K562 (cell line): ENCODE data around the gene HTR4. TPM values are rescaled to one million over a fixed set of nuclear protein-coding genes. Genes with fewer than 3 reads are reported as not detected.

Experiments
- CC2D1A ChIP-seq: fragments of 450-650 bp; IDR thresholded peaks from 2 replicates; pipeline ENCODE4 v1.6.1; 2017; ENCODE audit warnings: mild to moderate bottlenecking
- ELF2 ChIP-seq: fragments of 250-450 bp; sonication (Bioruptor Pico); IDR thresholded peaks from 2 replicates; pipeline ENCODE4 v1.5.0; 2021; ENCODE audit warnings: mild to moderate bottlenecking
- GATAD2A ChIP-seq: fragments of 450-650 bp; IDR thresholded peaks from 2 replicates; pipeline ENCODE4 v1.6.1; 2017
- RCOR1 ChIP-seq, 2 experiments: IDR thresholded peaks; 2 replicates each; pipeline ENCODE4 v1.6.1; 2012; ENCODE audit warnings: low read depth in 2 of 2, low read length in 2 of 2, borderline replicate concordance in 1 of 2, improper control_type of control experiment in 1 of 2
- SFPQ ChIP-seq: fragments of 200-400 bp; formaldehyde crosslinking; IDR thresholded peaks from 2 replicates; pipeline ENCODE4 v1.6.1; 2017; ENCODE audit warnings: mild to moderate bottlenecking, low read depth, low read length, moderate library complexity
- TEAD4 ChIP-seq, 2 experiments: sonication (generic) in 1 of 2; formaldehyde crosslinking in 1 of 2; IDR thresholded peaks; 2 replicates each; pipeline versions ENCODE4 v1.6.1 to v1.8.0; 2012 to 2022; ENCODE audit warnings: borderline replicate concordance in 1 of 2, inconsistent platforms in 1 of 2, low read length in 1 of 2, mild to moderate bottlenecking in 1 of 2, missing genetic modification reagents in 1 of 2
- TRIM25 ChIP-seq: fragments of 450-650 bp; IDR thresholded peaks from 2 replicates; pipeline ENCODE4 v1.7.0; 2016; ENCODE audit warnings: borderline replicate concordance
- XRCC5 ChIP-seq: fragments of 200-400 bp; formaldehyde crosslinking; IDR thresholded peaks from 2 replicates; pipeline ENCODE4 v1.6.1; 2017; ENCODE audit warnings: low read depth, mild to moderate bottlenecking, low read length
- ZNF24 ChIP-seq: fragments of 450-650 bp; IDR thresholded peaks from 2 replicates; pipeline ENCODE4 v1.6.1; 2016
- ZNF444 ChIP-seq: fragments of 250-450 bp; sonication (Bioruptor Pico); IDR thresholded peaks from 2 replicates; pipeline ENCODE4 v1.4.0; 2020; ENCODE audit warnings: mild to moderate bottlenecking, moderate library complexity
- polyA plus RNA-seq, 8 experiments: library from polyadenylated mRNA; depleted of rRNA in 4 of 8; stranded (reverse) in 5 of 8; unstranded in 3 of 8; fragments of >200 nt; fragmentation: Nextera tagmentation in 2 of 8; fragmentation: Illumina TruSeq in 1 of 8; extraction: Ambion mirVana in 2 of 8; extraction: Trizol in 1 of 8; gene quantifications; 2 replicates each; pipeline versions ENCODE4 v1.2.1 to v1.2.3, GENCODE V29; 2011 to 2014; ENCODE audit warnings: inconsistent platforms in 1 of 8, missing spikeins in 1 of 8
- total RNA-seq, 7 experiments: library from RNA; depleted of rRNA in 6 of 7; stranded (reverse); fragments of >200 nt in 6 of 7; fragmentation: Illumina TruSeq in 2 of 7; extraction: Trizol in 2 of 7; gene quantifications; 2 replicates each; pipeline versions ENCODE4 v1.2.1 to v1.2.3, GENCODE V29; 2011 to 2021; ENCODE audit warnings: low replicate concordance in 1 of 7
- TF ChIP-seq, protein P1 (sequence below): fragments of 200-800 bp; sonication (Bioruptor generic); IDR thresholded peaks from 2 replicates; pipeline ENCODE4 v1.6.1; 2016; ENCODE audit warnings: missing genetic modification characterization, missing compliant biosample characterization
- TF ChIP-seq, protein P2 (sequence below): fragments of 450-650 bp; IDR thresholded peaks from 2 replicates; pipeline ENCODE4 v1.6.1; 2014; ENCODE audit warnings: low read depth, mild to moderate bottlenecking, moderate library complexity, borderline replicate concordance
- TF ChIP-seq, protein P3 (sequence below): fragments of 250-450 bp; sonication (Bioruptor Pico); IDR thresholded peaks from 2 replicates; pipeline ENCODE4 v1.4.0; 2020; ENCODE audit warnings: mild to moderate bottlenecking, moderate library complexity

Gene HTR4
- total and polyA plus RNA-seq, 9 of the 15 experiments (the other 6 are each of a cell fraction or from before 2014, with no cell fraction given) = 0.13 TPM; not detected in 8

DNA sequence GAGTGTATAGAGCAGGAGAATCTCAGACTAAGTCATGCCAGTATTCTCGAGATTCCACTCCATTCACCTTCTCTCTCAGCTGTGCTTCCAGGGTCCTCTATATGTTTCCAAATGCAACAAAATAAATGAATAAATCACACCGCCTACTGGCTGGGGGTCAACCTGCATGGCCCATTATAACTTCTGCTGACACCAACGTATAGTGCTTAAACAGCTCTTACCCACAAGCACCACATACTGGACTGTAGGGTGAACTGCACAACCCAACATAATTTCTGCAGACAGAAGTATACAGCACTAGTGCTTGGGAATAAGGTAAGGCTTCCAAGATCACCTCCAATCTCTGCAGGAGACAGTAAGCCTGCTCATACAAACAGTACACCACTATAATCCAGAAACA is 33.1 kb upstream of the HTR4 start (continued):
- TF ChIP-seq, protein P1, sequence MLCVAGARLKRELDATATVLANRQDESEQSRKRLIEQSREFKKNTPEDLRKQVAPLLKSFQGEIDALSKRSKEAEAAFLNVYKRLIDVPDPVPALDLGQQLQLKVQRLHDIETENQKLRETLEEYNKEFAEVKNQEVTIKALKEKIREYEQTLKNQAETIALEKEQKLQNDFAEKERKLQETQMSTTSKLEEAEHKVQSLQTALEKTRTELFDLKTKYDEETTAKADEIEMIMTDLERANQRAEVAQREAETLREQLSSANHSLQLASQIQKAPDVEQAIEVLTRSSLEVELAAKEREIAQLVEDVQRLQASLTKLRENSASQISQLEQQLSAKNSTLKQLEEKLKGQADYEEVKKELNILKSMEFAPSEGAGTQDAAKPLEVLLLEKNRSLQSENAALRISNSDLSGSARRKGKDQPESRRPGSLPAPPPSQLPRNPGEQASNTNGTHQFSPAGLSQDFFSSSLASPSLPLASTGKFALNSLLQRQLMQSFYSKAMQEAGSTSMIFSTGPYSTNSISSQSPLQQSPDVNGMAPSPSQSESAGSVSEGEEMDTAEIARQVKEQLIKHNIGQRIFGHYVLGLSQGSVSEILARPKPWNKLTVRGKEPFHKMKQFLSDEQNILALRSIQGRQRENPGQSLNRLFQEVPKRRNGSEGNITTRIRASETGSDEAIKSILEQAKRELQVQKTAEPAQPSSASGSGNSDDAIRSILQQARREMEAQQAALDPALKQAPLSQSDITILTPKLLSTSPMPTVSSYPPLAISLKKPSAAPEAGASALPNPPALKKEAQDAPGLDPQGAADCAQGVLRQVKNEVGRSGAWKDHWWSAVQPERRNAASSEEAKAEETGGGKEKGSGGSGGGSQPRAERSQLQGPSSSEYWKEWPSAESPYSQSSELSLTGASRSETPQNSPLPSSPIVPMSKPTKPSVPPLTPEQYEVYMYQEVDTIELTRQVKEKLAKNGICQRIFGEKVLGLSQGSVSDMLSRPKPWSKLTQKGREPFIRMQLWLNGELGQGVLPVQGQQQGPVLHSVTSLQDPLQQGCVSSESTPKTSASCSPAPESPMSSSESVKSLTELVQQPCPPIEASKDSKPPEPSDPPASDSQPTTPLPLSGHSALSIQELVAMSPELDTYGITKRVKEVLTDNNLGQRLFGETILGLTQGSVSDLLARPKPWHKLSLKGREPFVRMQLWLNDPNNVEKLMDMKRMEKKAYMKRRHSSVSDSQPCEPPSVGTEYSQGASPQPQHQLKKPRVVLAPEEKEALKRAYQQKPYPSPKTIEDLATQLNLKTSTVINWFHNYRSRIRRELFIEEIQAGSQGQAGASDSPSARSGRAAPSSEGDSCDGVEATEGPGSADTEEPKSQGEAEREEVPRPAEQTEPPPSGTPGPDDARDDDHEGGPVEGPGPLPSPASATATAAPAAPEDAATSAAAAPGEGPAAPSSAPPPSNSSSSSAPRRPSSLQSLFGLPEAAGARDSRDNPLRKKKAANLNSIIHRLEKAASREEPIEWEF = no peak
- TF ChIP-seq ZNF444 (CRISPR knock-in tag) (no peak), SFPQ (no peak), CC2D1A (peak; percentile 84), ZNF24 (0 out of 2 replicates have a peak, but pooled peaks have one; percentile 37), TRIM25 (no peak), ELF2 (CRISPR knock-in tag) (no peak), XRCC5 (0 out of 2 replicates have a peak, but pooled peaks have one; percentile 37), TEAD4 (IDR thresholded peaks at IDR 0.05; ENCODE audit: low read length) (peak; percentile 33), TEAD4 (CRISPR knock-in tag; IDR thresholded peaks at IDR 0.05; ENCODE audit: borderline replicate concordance) (no peak), RCOR1 (IDR thresholded peaks at IDR 0.05; ENCODE audit: borderline replicate concordance in 1 of 2, low read depth in 2 of 2, low read length in 2 of 2) (peak in 1 of 2 experiments; percentile 62; a peak in 1 of 4 replicates), GATAD2A (no peak)
- TF ChIP-seq, protein P2, sequence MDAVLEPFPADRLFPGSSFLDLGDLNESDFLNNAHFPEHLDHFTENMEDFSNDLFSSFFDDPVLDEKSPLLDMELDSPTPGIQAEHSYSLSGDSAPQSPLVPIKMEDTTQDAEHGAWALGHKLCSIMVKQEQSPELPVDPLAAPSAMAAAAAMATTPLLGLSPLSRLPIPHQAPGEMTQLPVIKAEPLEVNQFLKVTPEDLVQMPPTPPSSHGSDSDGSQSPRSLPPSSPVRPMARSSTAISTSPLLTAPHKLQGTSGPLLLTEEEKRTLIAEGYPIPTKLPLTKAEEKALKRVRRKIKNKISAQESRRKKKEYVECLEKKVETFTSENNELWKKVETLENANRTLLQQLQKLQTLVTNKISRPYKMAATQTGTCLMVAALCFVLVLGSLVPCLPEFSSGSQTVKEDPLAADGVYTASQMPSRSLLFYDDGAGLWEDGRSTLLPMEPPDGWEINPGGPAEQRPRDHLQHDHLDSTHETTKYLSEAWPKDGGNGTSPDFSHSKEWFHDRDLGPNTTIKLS = no peak
- TF ChIP-seq, protein P3, sequence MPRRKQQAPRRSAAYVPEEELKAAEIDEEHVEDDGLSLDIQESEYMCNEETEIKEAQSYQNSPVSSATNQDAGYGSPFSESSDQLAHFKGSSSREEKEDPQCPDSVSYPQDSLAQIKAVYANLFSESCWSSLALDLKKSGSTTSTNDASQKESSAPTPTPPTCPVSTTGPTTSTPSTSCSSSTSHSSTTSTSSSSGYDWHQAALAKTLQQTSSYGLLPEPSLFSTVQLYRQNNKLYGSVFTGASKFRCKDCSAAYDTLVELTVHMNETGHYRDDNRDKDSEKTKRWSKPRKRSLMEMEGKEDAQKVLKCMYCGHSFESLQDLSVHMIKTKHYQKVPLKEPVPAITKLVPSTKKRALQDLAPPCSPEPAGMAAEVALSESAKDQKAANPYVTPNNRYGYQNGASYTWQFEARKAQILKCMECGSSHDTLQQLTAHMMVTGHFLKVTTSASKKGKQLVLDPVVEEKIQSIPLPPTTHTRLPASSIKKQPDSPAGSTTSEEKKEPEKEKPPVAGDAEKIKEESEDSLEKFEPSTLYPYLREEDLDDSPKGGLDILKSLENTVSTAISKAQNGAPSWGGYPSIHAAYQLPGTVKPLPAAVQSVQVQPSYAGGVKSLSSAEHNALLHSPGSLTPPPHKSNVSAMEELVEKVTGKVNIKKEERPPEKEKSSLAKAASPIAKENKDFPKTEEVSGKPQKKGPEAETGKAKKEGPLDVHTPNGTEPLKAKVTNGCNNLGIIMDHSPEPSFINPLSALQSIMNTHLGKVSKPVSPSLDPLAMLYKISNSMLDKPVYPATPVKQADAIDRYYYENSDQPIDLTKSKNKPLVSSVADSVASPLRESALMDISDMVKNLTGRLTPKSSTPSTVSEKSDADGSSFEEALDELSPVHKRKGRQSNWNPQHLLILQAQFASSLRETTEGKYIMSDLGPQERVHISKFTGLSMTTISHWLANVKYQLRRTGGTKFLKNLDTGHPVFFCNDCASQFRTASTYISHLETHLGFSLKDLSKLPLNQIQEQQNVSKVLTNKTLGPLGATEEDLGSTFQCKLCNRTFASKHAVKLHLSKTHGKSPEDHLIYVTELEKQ (CRISPR knock-in tag) = no peak
